K562 (cell line): ENCODE data around the gene RRAD. TPM values are rescaled to one million over a fixed set of nuclear protein-coding genes. Genes with fewer than 3 reads are reported as not detected.

Experiments used
- ATAC-seq: fragments of 200-7000 bp; cut with Tn5 transposase; 3 replicates; pipeline ENCODE4 v1.9.1; 2020; ENCODE audit warnings: moderate library complexity
- BruUV-seq: library from RNA; stranded (reverse); fragments of 400-500 nt; replicated peaks from 2 replicates; lab custom pipeline; 2021; lab: Mats Ljungman, UMichigan
- CTCF ChIA-PET: fragments of 300-600 bp; formaldehyde crosslinking; extraction: SDS; loops from one replicate; lab custom pipeline; 2021; ENCODE audit warnings: low intra/inter-chr PET ratio; lab: Yijun Ruan, JAX
- POLR2A ChIA-PET: fragments of 300-600, 350-650 bp; sonication (Branson Sonifier 250); formaldehyde crosslinking; extraction: SDS; loops from one replicate; lab custom pipeline; 2021; ENCODE audit warnings: antibody characterized with exemption, inconsistent platforms; lab: Yijun Ruan, JAX
- DNase-seq, 4 experiments: peaks; one replicate each; pipeline versions ENCODE4 v3.0.0 to v3.0.0-alpha.2; 2011 to 2018; ENCODE audit warnings: low spot score in 3 of 4, mixed read lengths in 3 of 4; ENCODE audit errors: extremely low read depth in 1 of 4
- FAIRE-seq: peaks from 2 replicates; lab custom pipeline; 2011; peaks lifted over from hg19 to GRCh38; lab: Jason Lieb, UNC
- H2AFZ ChIP-seq: 2 replicates; pipeline ENCODE4 v1.6.0; 2011; ENCODE audit warnings: low read depth, low read length, control low read depth, inconsistent platforms
- H3K27ac ChIP-seq: fragments of 200-600 bp; 3 replicates; pipeline ENCODE4 v1.8.0; 2011; ENCODE audit warnings: low read depth, mild to moderate bottlenecking, control low read depth, inconsistent platforms, low read length, moderate library complexity, mixed read lengths; ENCODE audit errors: extremely low read depth
- H3K27me3 ChIP-seq, 2 experiments: fragments of 300-600 bp in 1 of 2; 2 replicates in 1 of 2; 3 replicates in 1 of 2; pipeline versions ENCODE4 v1.6.0 to v1.8.0; 2011; ENCODE audit warnings: inconsistent platforms in 2 of 2, low read length in 2 of 2, mild to moderate bottlenecking in 1 of 2, mixed read lengths in 1 of 2, moderate library complexity in 1 of 2; ENCODE audit not compliant: control insufficient read depth in 2 of 2, insufficient read depth in 2 of 2
- H3K36me3 ChIP-seq: fragments of 300-600 bp; 3 replicates; pipeline ENCODE4 v1.8.0; 2011; ENCODE audit warnings: mild to moderate bottlenecking, low read length, inconsistent platforms; ENCODE audit not compliant: control insufficient read depth, insufficient read depth
- H3K4me1 ChIP-seq, 2 experiments: fragments of 200-600 bp in 1 of 2; replicated peaks in 1 of 2; 2 replicates in 1 of 2; 3 replicates in 1 of 2; pipeline versions ENCODE4 v1.5.1 to v1.8.0; 2011; ENCODE audit warnings: inconsistent platforms in 2 of 2, low read length in 2 of 2, mild to moderate bottlenecking in 1 of 2, mixed read lengths in 1 of 2, moderate library complexity in 1 of 2; ENCODE audit not compliant: control insufficient read depth in 2 of 2, insufficient read depth in 2 of 2
- H3K4me2 ChIP-seq: 2 replicates; pipeline ENCODE4 v1.6.1; 2011; ENCODE audit warnings: low read length, control low read depth, inconsistent platforms, mixed read lengths; ENCODE audit not compliant: insufficient read depth
- H3K4me3 ChIP-seq: fragments of 200-600 bp; sonication (generic), shearing (Covaris generic); 2 replicates; pipeline ENCODE4 v1.5.1; 2016; ENCODE audit warnings: control low read depth, inconsistent platforms
- H3K79me2 ChIP-seq: fragments of 200-600 bp; 3 replicates; pipeline ENCODE4 v1.8.0; 2011; ENCODE audit warnings: low read length, inconsistent platforms; ENCODE audit not compliant: control insufficient read depth, insufficient read depth
- H3K9ac ChIP-seq, 2 experiments: 2 replicates each; pipeline versions ENCODE4 v1.6.0 to v1.6.1; 2011; ENCODE audit warnings: low read depth in 2 of 2, low read length in 2 of 2, control low read depth in 1 of 2, inconsistent platforms in 1 of 2, mild to moderate bottlenecking in 1 of 2, mixed read lengths in 1 of 2; ENCODE audit not compliant: insufficient read depth in 1 of 2
- H3K9me1 ChIP-seq: one replicate; pipeline ENCODE4 v1.6.0; 2011; ENCODE audit warnings: inconsistent platforms, mild to moderate bottlenecking, low read length, moderate library complexity; ENCODE audit not compliant: control insufficient read depth, insufficient read depth
- H3K9me3 ChIP-seq: replicated peaks from 2 replicates; pipeline ENCODE4 v1.5.1; 2011; ENCODE audit warnings: low read depth, low read length, inconsistent platforms; ENCODE audit not compliant: control insufficient read depth, insufficient read depth
- H4K20me1 ChIP-seq: replicated peaks from 2 replicates; pipeline ENCODE4 v1.6.1; 2011; ENCODE audit warnings: low read length, inconsistent platforms, mixed read lengths; ENCODE audit not compliant: control insufficient read depth, insufficient read depth
- ADNP ChIP-seq: fragments of 200-800 bp; sonication (Bioruptor generic); IDR thresholded peaks from 2 replicates; pipeline ENCODE4 v1.6.1; 2016; ENCODE audit warnings: missing genetic modification characterization, missing compliant biosample characterization
- BCOR ChIP-seq: fragments of 450-650 bp; IDR thresholded peaks from 2 replicates; pipeline ENCODE4 v1.6.1; 2016
- CBX1 ChIP-seq: sonication (generic); IDR thresholded peaks from 2 replicates; pipeline ENCODE4 v1.6.1; 2016; ENCODE audit warnings: antibody characterized with exemption, low read depth, mild to moderate bottlenecking
- CBX3 ChIP-seq, 2 experiments: IDR thresholded peaks; 1 replicate in 1 of 2; 2 replicates in 1 of 2; pipeline ENCODE4 v1.6.1; 2012; ENCODE audit warnings: inconsistent platforms in 2 of 2, low read length in 2 of 2, borderline replicate concordance in 1 of 2, control low read depth in 1 of 2
- CHD4 ChIP-seq: fragments of 200-600 bp; sonication (generic); IDR thresholded peaks from 3 replicates; pipeline ENCODE4 v1.6.1; 2012; ENCODE audit warnings: low read depth, mild to moderate bottlenecking, mixed read lengths, low read length, inconsistent platforms; ENCODE audit not compliant: insufficient read depth, insufficient replicate concordance, poor library complexity, severe bottlenecking
- ESRRA ChIP-seq: fragments of 450-650 bp; IDR thresholded peaks from 2 replicates; pipeline ENCODE4 v1.6.1; 2014; ENCODE audit warnings: low read depth, mild to moderate bottlenecking, moderate library complexity, borderline replicate concordance
- HDAC1 ChIP-seq, 2 experiments: fragments of 450-650 bp; IDR thresholded peaks; 2 replicates each; pipeline ENCODE4 v1.6.1; 2016 to 2017; ENCODE audit warnings: inconsistent platforms in 1 of 2, mild to moderate bottlenecking in 1 of 2, moderate library complexity in 1 of 2
- HDAC2 ChIP-seq: fragments of 450-650 bp; IDR thresholded peaks from 2 replicates; pipeline ENCODE4 v1.6.1; 2016; ENCODE audit warnings: mild to moderate bottlenecking
- HDGF ChIP-seq: fragments of 450-650 bp; IDR thresholded peaks from 2 replicates; pipeline ENCODE4 v1.6.1; 2016
- KDM1A ChIP-seq, 2 experiments: fragments of 450-650 bp; IDR thresholded peaks; 2 replicates each; pipeline ENCODE4 v1.6.1; 2016; ENCODE audit warnings: mild to moderate bottlenecking in 2 of 2
- NR1H2 ChIP-seq: sonication (generic); formaldehyde crosslinking; IDR thresholded peaks from 2 replicates; pipeline ENCODE4 v1.4.0; 2020; ENCODE audit warnings: mild to moderate bottlenecking, missing genetic modification reagents
- PCBP1 ChIP-seq: fragments of 200-400 bp; formaldehyde crosslinking; IDR thresholded peaks from 2 replicates; pipeline ENCODE4 v1.6.1; 2018; ENCODE audit warnings: mild to moderate bottlenecking, low read depth, low read length; ENCODE audit not compliant: poor library complexity, severe bottlenecking
- PHF20 ChIP-seq: fragments of 450-650 bp; IDR thresholded peaks from 2 replicates; pipeline ENCODE4 v1.6.1; 2018; ENCODE audit not compliant: partially characterized antibody
- RB1 ChIP-seq: fragments of 450-650 bp; IDR thresholded peaks from 2 replicates; pipeline ENCODE4 v1.6.1; 2017; ENCODE audit warnings: low read depth, mild to moderate bottlenecking
- RBM25 ChIP-seq: fragments of 200-400 bp; formaldehyde crosslinking; IDR thresholded peaks from 2 replicates; pipeline ENCODE4 v1.6.1; 2018; ENCODE audit warnings: low read length, low read depth, moderate library complexity; ENCODE audit not compliant: severe bottlenecking
- RCOR1 ChIP-seq, 2 experiments: IDR thresholded peaks; 2 replicates each; pipeline ENCODE4 v1.6.1; 2012; ENCODE audit warnings: low read depth in 2 of 2, low read length in 2 of 2, borderline replicate concordance in 1 of 2, improper control_type of control experiment in 1 of 2
- RFX5 ChIP-seq: IDR thresholded peaks from 2 replicates; pipeline ENCODE4 v1.6.1; 2011; ENCODE audit warnings: low read depth, mild to moderate bottlenecking, improper control_type of control experiment, low read length
- SMARCA5 ChIP-seq: fragments of 450-650 bp; IDR thresholded peaks from 2 replicates; pipeline ENCODE4 v1.6.1; 2016
- SMARCE1 ChIP-seq: fragments of 450-650 bp; IDR thresholded peaks from 2 replicates; pipeline ENCODE4 v1.7.1; 2016; ENCODE audit warnings: mild to moderate bottlenecking
- VEZF1 ChIP-seq: fragments of 200-800 bp; sonication (Bioruptor generic); IDR thresholded peaks from 2 replicates; pipeline ENCODE4 v1.6.1; 2017; ENCODE audit warnings: missing genetic modification characterization, missing compliant biosample characterization
- ZBTB43 ChIP-seq: sonication (generic); formaldehyde crosslinking; IDR thresholded peaks from 2 replicates; pipeline ENCODE4 v1.8.0; 2023; ENCODE audit warnings: mild to moderate bottlenecking, missing genetic modification reagents
- ZNF140 ChIP-seq: fragments of 250-450 bp; sonication (Bioruptor Pico); IDR thresholded peaks from 2 replicates; pipeline ENCODE4 v1.8.0; 2021; ENCODE audit warnings: moderate library complexity, mild to moderate bottlenecking, inconsistent platforms
- WGBS: fragments of 100-300 bp; shearing (Covaris generic); methylation state at CpG from one replicate; pipeline ENCODE4 v1.1.6; 2016; ENCODE audit warnings: low coverage, mixed read lengths; ENCODE audit not compliant: insufficient coverage; ENCODE audit errors: missing lambda C conversion rate; 5-methylcytosine and 5-hydroxymethylcytosine counted together
- in situ Hi-C: fragments of 300-500 bp; cut with MboI; formaldehyde crosslinking; loops from 4 replicates; pipeline ENCODE4 v1.15.0; 2018; ENCODE audit warnings: inconsistent platforms, mixed read lengths
- intact Hi-C: fragments of 100-400 bp; cut with micrococcal nuclease; formaldehyde crosslinking; loops from 2 replicates; pipeline ENCODE4 v1.14.2; 2022
- polyA plus RNA-seq, 8 experiments: library from polyadenylated mRNA; depleted of rRNA in 4 of 8; stranded (reverse) in 5 of 8; unstranded in 3 of 8; fragments of >200 nt; fragmentation: Nextera tagmentation in 2 of 8; fragmentation: Illumina TruSeq in 1 of 8; extraction: Ambion mirVana in 2 of 8; extraction: Trizol in 1 of 8; gene quantifications; 2 replicates each; pipeline versions ENCODE4 v1.2.1 to v1.2.3, GENCODE V29; 2011 to 2014; ENCODE audit warnings: inconsistent platforms in 1 of 8, missing spikeins in 1 of 8
- total RNA-seq, 7 experiments: library from RNA; depleted of rRNA in 6 of 7; stranded (reverse); fragments of >200 nt in 6 of 7; fragmentation: Illumina TruSeq in 2 of 7; extraction: Trizol in 2 of 7; gene quantifications; 2 replicates each; pipeline versions ENCODE4 v1.2.1 to v1.2.3, GENCODE V29; 2011 to 2021; ENCODE audit warnings: low replicate concordance in 1 of 7

RRAD gene
- total and polyA plus RNA-seq, 9 of the 15 experiments (the other 6 are each of a cell fraction or from before 2014, with no cell fraction given): 0.09 to 0.20 (median 0.13) TPM; not detected in 5

- no peak for FAIRE-seq
Observed at GRCh38 chr16:66898933-66899309, 26.4 kb downstream of the RRAD start.

More at GRCh38 chr16:66898933-66899309, 26.4 kb downstream of the RRAD start:
- Histone ChIP-seq H3K27ac (peak overlapping the region; percentile 87), H3K9me3 (no peaks in the 10 kb centered on the region), H3K4me2 (peak overlapping the region; percentile 77), H3K9me1 (no peaks in the 10 kb centered on the region), H4K20me1 (no peaks in the 10 kb centered on the region), H3K79me2 (no peaks in the 10 kb centered on the region), H3K4me1 (peaks cover 30 to 51% of the 10 kb centered on the region in 2 experiments), H3K4me3 (no peak overlapping the region), H3K9ac (peak overlapping the region; percentile 80 to 89; a peak in 2 of 4 replicates), H2AFZ (peak overlapping the region; percentile 78), H3K36me3 (no peaks in the 10 kb centered on the region), H3K27me3 (no peaks in the 10 kb centered on the region)
- 43% methylated on average over 2 of the region's 2 CpGs for WGBS
- ChIA-PET POLR2A (interaction anchor here (0.7 kb wide), 1 partner anchor 32 kb away, joined by 4 read pairs; no protein-coding TSS in a partner anchor), CTCF (no interaction called here)
- in situ Hi-C loops: loop anchor here (5.0 kb wide), 1 partner anchor 33 kb away; the partner anchor contains the start of gene CIAO2B
- DNase-seq: no peak
- intact Hi-C loops: loop anchor here (5.0 kb wide), 2 partner anchors 48 to 118 kb away; no protein-coding TSS in a partner anchor
- no TSS peak for BruUV-seq
- TF ChIP-seq CBX3 (IDR thresholded peaks at IDR 0.05; ENCODE audit: borderline replicate concordance in 1 of 2, low read length in 2 of 2): peak in 1 of 2 experiments; percentile 85; a peak in 2 of 3 replicates
- TF ChIP-seq HDAC2: peak; percentile 97
- TF ChIP-seq ESRRA: peak; percentile 99
- TF ChIP-seq RBM25: peak; percentile 97
- peak; percentile 95 for TF ChIP-seq SMARCA5
- no peak for TF ChIP-seq PCBP1
- TF ChIP-seq RCOR1 (IDR thresholded peaks at IDR 0.05; ENCODE audit: borderline replicate concordance in 1 of 2, low read depth in 2 of 2, low read length in 2 of 2): peak in 1 of 2 experiments; percentile 91; a peak in 3 of 4 replicates
- 0 out of 2 replicates have a peak, but pooled peaks have one; percentile 3 for TF ChIP-seq ZNF140 (CRISPR knock-in tag)
- TF ChIP-seq VEZF1 (CRISPR knock-in tag): no peak
- peak; percentile 99 for TF ChIP-seq BCOR
- peak; percentile 91 to 97 for TF ChIP-seq KDM1A (IDR thresholded peaks at IDR 0.05)
- TF ChIP-seq RFX5: no peak
- no peak for TF ChIP-seq ZBTB43
- no peak for TF ChIP-seq HDGF
- TF ChIP-seq PHF20: peak; percentile 82
- peak; percentile 96 for TF ChIP-seq CBX1
- TF ChIP-seq SMARCE1: no peak
- TF ChIP-seq HDAC1 (IDR thresholded peaks at IDR 0.05): peak in 1 of 2 experiments; percentile 38; a peak in 1 of 4 replicates
- TF ChIP-seq CHD4: peak; percentile 99
- TF ChIP-seq NR1H2: peak; percentile 62; the same call in 1 of the 2 replicates
- no peak for TF ChIP-seq RB1
- TF ChIP-seq ADNP (tag): peak; percentile 100
- no peak for ATAC-seq
